ENCODE results near the gene TRMT2A. TPM values are rescaled to one million over a fixed set of nuclear protein-coding genes. Genes with fewer than 3 reads are reported as not detected.
A peak's percentile ranks its signal among the peaks of the same experiment; 100 is the strongest.

The TRMT2A gene
- total RNA-seq, 2 experiments from 2014 or later: 97.5 to 118 TPM

GRCh38 chr22:20065896-20066616 lies 51.0 kb downstream of the TRMT2A start:
- H3K36me3 ChIP-seq (ENCODE audit: insufficient read depth, low read length): peaks cover 6% of the 10 kb centered on the region; the same call in 1 of the 2 replicates
- H2AFZ ChIP-seq (ENCODE audit: low read length): no peak overlapping the region
- no peaks in the 10 kb centered on the region for H3K9me3 ChIP-seq (ENCODE audit: low read length)
- H3K4me3 ChIP-seq (ENCODE audit: low read depth, low read length, poor library complexity, severe bottlenecking): no peak overlapping the region
- intact Hi-C loops (cut with micrococcal nuclease; ENCODE audit: unreplicated experiment): no loop called here
- H3K27ac ChIP-seq (ENCODE audit: low read depth, low read length, poor library complexity, severe bottlenecking): no peak overlapping the region
- H3K4me1 ChIP-seq (ENCODE audit: insufficient read depth, low read length, poor library complexity, severe bottlenecking): no peaks in the 10 kb centered on the region
- CTCF ChIA-PET (ENCODE audit: unreplicated experiment): no interaction called here
- TF ChIP-seq CTCF (conservative IDR thresholded peaks at IDR 0.05; ENCODE audit: low read length) (no peak), EZH2phosphoT487 (IDR thresholded peaks at IDR 0.05; ENCODE audit: borderline replicate concordance, low read depth, low read length) (no peak)
- no peaks in the 10 kb centered on the region for H3K9me2 ChIP-seq (ENCODE audit: insufficient read depth, low read length)
- H3K79me2 ChIP-seq (ENCODE audit: insufficient read depth, low read depth, low read length): no peaks in the 10 kb centered on the region
- no peaks in the 10 kb centered on the region for H4K20me1 ChIP-seq (ENCODE audit: insufficient read depth, low read length)
- DNase-seq (ENCODE audit: low spot score): no peak
- POLR2A ChIA-PET: interaction anchor here (0.6 kb wide), 1 partner anchor 25 kb away, joined by 3 read pairs; no protein-coding TSS in a partner anchor
- H3K4me2 ChIP-seq (ENCODE audit: low read length): no peak overlapping the region
- no TSS peak for BruUV-seq (replicated peaks)

GRCh38 chr22:20064545-20065262 lies 52.3 kb downstream of the TRMT2A start:
- Histone ChIP-seq H2AFZ (ENCODE audit: low read length) (no peak overlapping the region), H3K4me2 (ENCODE audit: low read length) (no peak overlapping the region), H3K36me3 (ENCODE audit: insufficient read depth, low read length) (peaks cover 9% of the 10 kb centered on the region; the same call in 1 of the 2 replicates), H3K79me2 (ENCODE audit: insufficient read depth, low read depth, low read length) (no peaks in the 10 kb centered on the region), H3K27ac (ENCODE audit: low read depth, low read length, poor library complexity, severe bottlenecking) (no peak overlapping the region), H3K9me2 (ENCODE audit: insufficient read depth, low read length) (no peaks in the 10 kb centered on the region), H3K9me3 (ENCODE audit: low read length) (no peaks in the 10 kb centered on the region), H3K4me3 (ENCODE audit: low read depth, low read length, poor library complexity, severe bottlenecking) (no peak overlapping the region), H4K20me1 (ENCODE audit: insufficient read depth, low read length) (no peaks in the 10 kb centered on the region), H3K4me1 (ENCODE audit: insufficient read depth, low read length, poor library complexity, severe bottlenecking) (no peaks in the 10 kb centered on the region)
- TF ChIP-seq EZH2phosphoT487 (IDR thresholded peaks at IDR 0.05; ENCODE audit: borderline replicate concordance, low read depth, low read length): no peak
- no peak for TF ChIP-seq CTCF (conservative IDR thresholded peaks at IDR 0.05; ENCODE audit: low read length)
- ChIA-PET CTCF (ENCODE audit: unreplicated experiment) (no interaction called here), POLR2A (no interaction called here)
- intact Hi-C loops (cut with micrococcal nuclease; ENCODE audit: unreplicated experiment): no loop called here
- DNase-seq (ENCODE audit: low spot score): no peak
- TSS peak; percentile 46 for BruUV-seq (replicated peaks)

- intact Hi-C loops (cut with micrococcal nuclease; ENCODE audit: unreplicated experiment): no loop called here
- Histone ChIP-seq H3K36me3 (ENCODE audit: insufficient read depth, low read length) (peaks cover 9% of the 10 kb centered on the region; the same call in 1 of the 2 replicates), H2AFZ (ENCODE audit: low read length) (no peak overlapping the region), H4K20me1 (ENCODE audit: insufficient read depth, low read length) (no peaks in the 10 kb centered on the region), H3K27ac (ENCODE audit: low read depth, low read length, poor library complexity, severe bottlenecking) (no peak overlapping the region), H3K4me3 (ENCODE audit: low read depth, low read length, poor library complexity, severe bottlenecking) (no peak overlapping the region), H3K79me2 (ENCODE audit: insufficient read depth, low read depth, low read length) (no peaks in the 10 kb centered on the region), H3K9me3 (ENCODE audit: low read length) (no peaks in the 10 kb centered on the region), H3K9me2 (ENCODE audit: insufficient read depth, low read length) (no peaks in the 10 kb centered on the region), H3K4me1 (ENCODE audit: insufficient read depth, low read length, poor library complexity, severe bottlenecking) (no peaks in the 10 kb centered on the region), H3K4me2 (ENCODE audit: low read length) (no peak overlapping the region)
- BruUV-seq (replicated peaks): no TSS peak
- no peak for TF ChIP-seq EZH2phosphoT487 (IDR thresholded peaks at IDR 0.05; ENCODE audit: borderline replicate concordance, low read depth, low read length)
- ChIA-PET POLR2A (no interaction called here), CTCF (ENCODE audit: unreplicated experiment) (no interaction called here)
- DNase-seq (ENCODE audit: low spot score): no peak
Measured at GRCh38 chr22:20064140-20064480, 52.9 kb downstream of the TRMT2A start.

All from OCI-LY7 (cell line).